Stimulated activated CD8-positive, alpha-beta memory T cell treated with anti-CD3 and anti-CD28 coated beads, Interleukin-4, amount 100 ng/mL, for 4 hours (primary cell): ENCODE measurements around the gene GPR89B.
A peak's percentile ranks its signal among the peaks of the same experiment; 100 is the strongest.
"Not testable (repeated sequence)": the region's sequence is repeated elsewhere in the genome, so short reads cannot be mapped to it uniquely, and the experiment has no call there.

Experiments used
- DNase-seq, 2 donors: peaks; one replicate each; pipeline ENCODE4 v3.0.0-alpha.2; 2020; ENCODE audit warnings: low read depth in 2 of 2, low spot score in 1 of 2

GPR89B gene

GRCh38 chr1:147928236-147929132, at the start of gene GPR89B:
Gene GPR89B (plus strand): TSS chr1:147928420. CDS start chr1:147928537, 117 bp downstream.
- DNase-seq: peak; percentile 76 to 86

- no peak for DNase-seq
Observed at GRCh38 chr1:147879911-147880310, 48.3 kb upstream of the GPR89B start.

GRCh38 chr1:147882535-147882934, 45.7 kb upstream of the GPR89B start:
- no peak for DNase-seq

GRCh38 chr1:147890177-147890790, 37.9 kb upstream of the GPR89B start:
- DNase-seq: peak in 1 of 2 donors; percentile 4

GRCh38 chr1:147891088-147891487, 37.1 kb upstream of the GPR89B start:
- DNase-seq: no peak

- no peak for DNase-seq
Observed at GRCh38 chr1:147892216-147892615, 36.0 kb upstream of the GPR89B start.

- DNase-seq: no peak
Observed at GRCh38 chr1:147892731-147893214, 35.4 kb upstream of the GPR89B start.

GRCh38 chr1:147895123-147895522, 33.1 kb upstream of the GPR89B start:
- DNase-seq: no peak

- no peak for DNase-seq
Observed at GRCh38 chr1:147897029-147897752, 31.0 kb upstream of the GPR89B start.

GRCh38 chr1:147897789-147898188, 30.4 kb upstream of the GPR89B start:
- DNase-seq: no peak

GRCh38 chr1:147902253-147902845, 25.9 kb upstream of the GPR89B start, which contains the start of gene GJA8:
Gene GJA8 (plus strand): TSS chr1:147902795. CDS start chr1:147907956, 5,161 bp downstream.
- DNase-seq: no peak

- no peak for DNase-seq
Observed at GRCh38 chr1:147904726-147905125, 23.5 kb upstream of the GPR89B start.

GRCh38 chr1:147907786-147908509, 20.3 kb upstream of the GPR89B start:
- no peak for DNase-seq

GRCh38 chr1:147912553-147912952, 15.7 kb upstream of the GPR89B start:
- no peak for DNase-seq

GRCh38 chr1:147913362-147913942, 14.8 kb upstream of the GPR89B start:
- no peak for DNase-seq

- DNase-seq: no peak
Observed at GRCh38 chr1:147919896-147920295, 8.3 kb upstream of the GPR89B start.

GRCh38 chr1:147924813-147925212, 3.4 kb upstream of the GPR89B start:
- DNase-seq: no peak

- DNase-seq: not testable (repeated sequence)
Observed at GRCh38 chr1:147927215-147927614, 1.0 kb upstream of the GPR89B start.

- not testable (repeated sequence) for DNase-seq
Observed at GRCh38 chr1:147927689-147928088, 531 bp upstream of the GPR89B start.

- DNase-seq: not testable (repeated sequence)
Observed at GRCh38 chr1:147931137-147931536, 2.9 kb downstream of the GPR89B start.
